ENCODE results near the gene ADIPOR2. TPM values are rescaled to one million over a fixed set of nuclear protein-coding genes. Genes with fewer than 3 reads are reported as not detected.

Gene ADIPOR2
- total RNA-seq, 1 experiment from 2014 or later, result 45.3 TPM

DNA sequence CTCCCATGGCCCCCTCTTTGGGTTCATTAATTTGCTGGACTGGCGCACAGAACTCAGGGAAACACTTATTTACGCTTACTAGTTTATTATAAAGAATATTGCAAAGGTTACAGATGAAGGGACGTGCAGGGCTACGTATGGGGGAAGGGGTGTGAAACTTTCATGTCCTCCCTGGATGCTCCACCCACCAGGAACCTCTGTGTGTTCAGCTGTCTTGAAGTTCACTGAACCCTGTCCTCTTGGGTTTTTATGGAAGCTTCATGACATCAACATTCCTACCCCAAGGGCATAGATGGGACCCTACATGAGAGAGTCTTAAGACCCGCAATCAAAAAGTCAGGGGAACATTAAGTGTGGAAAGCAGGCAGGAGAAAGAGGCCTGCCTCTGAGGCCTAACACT is 58.1 kb downstream of the ADIPOR2 start:
- Mint-ChIP-seq H3K27me3 (ENCODE audit: low read depth) (no peaks in the 10 kb centered on the region), H3K36me3 (ENCODE audit: insufficient read depth in 1 of 3, low read depth in 3 of 3) (peaks cover 30 to 37% (median 34%) of the 10 kb centered on the region in 3 experiments), H3K4me3 (no peak overlapping the region), H3K4me1 (peaks cover 8% of the 10 kb centered on the region in 2 experiments), H3K9me3 (peaks cover 19 to 22% of the 10 kb centered on the region in 2 experiments), H3K27ac (peak overlapping the region in 2 of 3 experiments; percentile 56 to 59; a peak in 1 of 7 replicates)
- no CpG with 5 or more reads among the region's 5 CpGs for WGBS (ENCODE audit: extremely low coverage, insufficient read length, low lambda C conversion rate)
- Histone ChIP-seq H3K4ac (ENCODE audit: low read depth, low read length) (no peak overlapping the region), H3K23me2 (ENCODE audit: insufficient read length, low read depth, low read length, poor library complexity, severe bottlenecking) (no peaks in the 10 kb centered on the region), H2AK5ac (ENCODE audit: insufficient read length, low read length) (no peak overlapping the region), H4K91ac (ENCODE audit: insufficient read length, low read depth, low read length) (no peak overlapping the region), H4K5ac (ENCODE audit: insufficient read length, low read depth, low read length) (no peak overlapping the region), H3T11ph (ENCODE audit: low read length) (no peak overlapping the region), H3K4me2 (ENCODE audit: insufficient read depth, insufficient read length, low read length) (no peak overlapping the region), H3K79me2 (ENCODE audit: insufficient read depth, low read length) (peaks cover 3% of the 10 kb centered on the region; the same call in 1 of the 2 replicates), H3K4me1 (ENCODE audit: insufficient read depth, low read length) (peaks cover 2% of the 10 kb centered on the region; the same call in 1 of the 2 replicates), H3K18ac (ENCODE audit: insufficient read length, low read depth, low read length) (no peak overlapping the region), H3K56ac (ENCODE audit: insufficient read length, low read depth, low read length) (no peak overlapping the region), H2BK5ac (ENCODE audit: insufficient read length, low read length) (no peak overlapping the region), H3K9me3 (ENCODE audit: control insufficient read depth, low read depth, low read length) (no peaks in the 10 kb centered on the region), H2AFZ (ENCODE audit: low read length) (no peak overlapping the region), H2BK15ac (ENCODE audit: low read depth, low read length) (no peak overlapping the region), H3K14ac (ENCODE audit: insufficient read depth, low read length) (no peak overlapping the region), H3K27me3 (ENCODE audit: insufficient read depth, low read length) (no peaks in the 10 kb centered on the region), H4K8ac (replicated peaks; ENCODE audit: insufficient read length, low read depth, low read length) (no peak overlapping the region), H2BK20ac (ENCODE audit: low read depth, low read length, poor library complexity, severe bottlenecking) (no peak overlapping the region), H3K9ac (ENCODE audit: extremely low read depth, insufficient read length, low read length) (no peak overlapping the region), H3K23ac (ENCODE audit: insufficient read length, low read depth, low read length) (no peak overlapping the region), H3K79me1 (ENCODE audit: insufficient read depth, low read depth, low read length, poor library complexity, severe bottlenecking) (no peaks in the 10 kb centered on the region), H2BK120ac (ENCODE audit: low read depth, low read length, poor library complexity, severe bottlenecking) (no peak overlapping the region), H2BK12ac (ENCODE audit: insufficient read length, low read depth, low read length) (no peak overlapping the region), H4K20me1 (ENCODE audit: control insufficient read depth, insufficient read depth, insufficient read length) (no peaks in the 10 kb centered on the region), H3K27ac (ENCODE audit: insufficient read length, low read depth, low read length) (no peak overlapping the region)
- no peak for DNase-seq
- TF ChIP-seq, protein P1, sequence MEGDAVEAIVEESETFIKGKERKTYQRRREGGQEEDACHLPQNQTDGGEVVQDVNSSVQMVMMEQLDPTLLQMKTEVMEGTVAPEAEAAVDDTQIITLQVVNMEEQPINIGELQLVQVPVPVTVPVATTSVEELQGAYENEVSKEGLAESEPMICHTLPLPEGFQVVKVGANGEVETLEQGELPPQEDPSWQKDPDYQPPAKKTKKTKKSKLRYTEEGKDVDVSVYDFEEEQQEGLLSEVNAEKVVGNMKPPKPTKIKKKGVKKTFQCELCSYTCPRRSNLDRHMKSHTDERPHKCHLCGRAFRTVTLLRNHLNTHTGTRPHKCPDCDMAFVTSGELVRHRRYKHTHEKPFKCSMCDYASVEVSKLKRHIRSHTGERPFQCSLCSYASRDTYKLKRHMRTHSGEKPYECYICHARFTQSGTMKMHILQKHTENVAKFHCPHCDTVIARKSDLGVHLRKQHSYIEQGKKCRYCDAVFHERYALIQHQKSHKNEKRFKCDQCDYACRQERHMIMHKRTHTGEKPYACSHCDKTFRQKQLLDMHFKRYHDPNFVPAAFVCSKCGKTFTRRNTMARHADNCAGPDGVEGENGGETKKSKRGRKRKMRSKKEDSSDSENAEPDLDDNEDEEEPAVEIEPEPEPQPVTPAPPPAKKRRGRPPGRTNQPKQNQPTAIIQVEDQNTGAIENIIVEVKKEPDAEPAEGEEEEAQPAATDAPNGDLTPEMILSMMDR (conservative IDR thresholded peaks at IDR 0.05), result no peak
